Measurements from ENCODE around the gene PRKCZ. TPM values are rescaled to one million over a fixed set of nuclear protein-coding genes. Genes with fewer than 3 reads are reported as not detected.

Gene PRKCZ
- total RNA-seq, 1 donor from 2014 or later = 37.6 TPM

DNA sequence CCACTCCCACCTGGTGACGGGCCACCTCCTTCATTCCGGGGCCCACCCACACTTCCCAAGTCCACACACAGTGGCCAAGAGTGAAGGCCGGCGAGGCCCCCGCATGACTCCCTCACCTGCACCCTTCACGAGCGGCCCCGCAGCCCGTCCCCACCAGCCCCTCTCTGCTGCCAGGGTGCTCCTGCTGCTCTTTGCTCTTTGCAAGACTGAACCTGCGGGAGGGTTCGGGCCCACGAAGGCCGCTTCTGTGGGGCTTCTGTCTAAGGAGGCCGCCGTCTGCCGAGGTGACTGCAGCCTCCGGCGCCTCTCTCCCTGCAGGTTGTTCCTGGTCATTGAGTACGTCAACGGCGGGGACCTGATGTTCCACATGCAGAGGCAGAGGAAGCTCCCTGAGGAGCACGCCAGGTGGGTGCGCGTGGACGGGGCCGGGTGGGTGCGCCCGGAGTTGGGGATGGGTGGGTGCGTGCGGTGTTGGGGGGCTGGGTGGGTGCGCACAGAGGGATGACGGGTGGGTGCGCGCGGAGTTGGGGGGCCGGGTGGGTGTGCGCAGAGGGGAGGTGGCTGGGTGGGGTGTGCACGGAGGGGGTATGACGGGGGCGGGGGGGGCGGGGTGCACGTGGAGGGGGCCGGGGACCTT lies 119.1 kb downstream of the PRKCZ start:
- no peak for DNase-seq (ENCODE audit: low read depth)
- no peak overlapping the region for H3K4me3 ChIP-seq (ENCODE audit: low read depth, low read length)
- TF ChIP-seq, protein P1, sequence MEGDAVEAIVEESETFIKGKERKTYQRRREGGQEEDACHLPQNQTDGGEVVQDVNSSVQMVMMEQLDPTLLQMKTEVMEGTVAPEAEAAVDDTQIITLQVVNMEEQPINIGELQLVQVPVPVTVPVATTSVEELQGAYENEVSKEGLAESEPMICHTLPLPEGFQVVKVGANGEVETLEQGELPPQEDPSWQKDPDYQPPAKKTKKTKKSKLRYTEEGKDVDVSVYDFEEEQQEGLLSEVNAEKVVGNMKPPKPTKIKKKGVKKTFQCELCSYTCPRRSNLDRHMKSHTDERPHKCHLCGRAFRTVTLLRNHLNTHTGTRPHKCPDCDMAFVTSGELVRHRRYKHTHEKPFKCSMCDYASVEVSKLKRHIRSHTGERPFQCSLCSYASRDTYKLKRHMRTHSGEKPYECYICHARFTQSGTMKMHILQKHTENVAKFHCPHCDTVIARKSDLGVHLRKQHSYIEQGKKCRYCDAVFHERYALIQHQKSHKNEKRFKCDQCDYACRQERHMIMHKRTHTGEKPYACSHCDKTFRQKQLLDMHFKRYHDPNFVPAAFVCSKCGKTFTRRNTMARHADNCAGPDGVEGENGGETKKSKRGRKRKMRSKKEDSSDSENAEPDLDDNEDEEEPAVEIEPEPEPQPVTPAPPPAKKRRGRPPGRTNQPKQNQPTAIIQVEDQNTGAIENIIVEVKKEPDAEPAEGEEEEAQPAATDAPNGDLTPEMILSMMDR (IDR thresholded peaks at IDR 0.05; ENCODE audit: insufficient read depth, low read length, poor library complexity, severe bottlenecking) = no peak
- H3K36me3 ChIP-seq (ENCODE audit: control insufficient read depth, insufficient read depth, low read length) = no peaks in the 10 kb centered on the region
- no peaks in the 10 kb centered on the region for H3K27me3 ChIP-seq (ENCODE audit: control insufficient read depth, insufficient read depth, low read length)

DNA sequence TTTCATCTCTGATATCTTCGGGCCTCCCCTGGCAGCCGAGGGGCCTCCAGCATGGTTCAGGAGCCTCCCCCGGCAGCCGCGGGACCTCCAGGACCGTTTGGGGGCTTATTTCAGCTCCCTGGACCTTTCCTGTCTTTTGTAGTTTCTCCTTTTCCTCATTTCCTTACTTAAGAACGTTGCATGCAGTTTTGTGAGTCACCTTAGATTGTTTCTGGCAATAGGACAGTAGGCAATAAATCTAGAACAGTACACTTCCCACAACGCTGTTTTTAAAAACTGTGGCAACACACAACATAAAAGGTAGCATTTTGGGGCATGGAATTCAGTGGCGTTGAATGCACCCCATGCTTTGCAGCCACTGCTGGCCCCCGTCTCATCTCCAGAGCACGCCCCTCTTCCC lies 120.0 kb downstream of the PRKCZ start:
- Histone ChIP-seq H3K4me3 (ENCODE audit: low read depth, low read length) (no peak overlapping the region), H3K27me3 (ENCODE audit: control insufficient read depth, insufficient read depth, low read length) (no peaks in the 10 kb centered on the region), H3K36me3 (ENCODE audit: control insufficient read depth, insufficient read depth, low read length) (no peaks in the 10 kb centered on the region)
- TF ChIP-seq, protein P1 (IDR thresholded peaks at IDR 0.05; ENCODE audit: insufficient read depth, low read length, poor library complexity, severe bottlenecking) = no peak
- no peak for DNase-seq (ENCODE audit: low read depth)

DNA sequence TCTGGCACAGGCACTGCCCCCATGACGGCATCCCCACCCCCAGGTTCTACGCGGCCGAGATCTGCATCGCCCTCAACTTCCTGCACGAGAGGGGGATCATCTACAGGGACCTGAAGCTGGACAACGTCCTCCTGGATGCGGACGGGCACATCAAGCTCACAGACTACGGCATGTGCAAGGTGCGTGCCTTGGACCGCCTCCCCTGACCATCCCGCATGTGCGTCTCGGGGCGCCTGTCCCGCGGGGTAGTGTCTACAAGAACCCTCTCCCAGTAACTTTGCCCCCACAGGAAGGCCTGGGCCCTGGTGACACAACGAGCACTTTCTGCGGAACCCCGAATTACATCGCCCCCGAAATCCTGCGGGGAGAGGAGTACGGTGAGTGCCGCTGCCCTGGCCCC lies 121.8 kb downstream of the PRKCZ start:
- TF ChIP-seq, protein P1 (IDR thresholded peaks at IDR 0.05; ENCODE audit: insufficient read depth, low read length, poor library complexity, severe bottlenecking) = no peak
- Histone ChIP-seq H3K27me3 (ENCODE audit: control insufficient read depth, insufficient read depth, low read length) (no peaks in the 10 kb centered on the region), H3K4me3 (ENCODE audit: low read depth, low read length) (no peak overlapping the region), H3K36me3 (ENCODE audit: control insufficient read depth, insufficient read depth, low read length) (peaks cover 2% of the 10 kb centered on the region)
- DNase-seq (ENCODE audit: low read depth) = no peak

DNA sequence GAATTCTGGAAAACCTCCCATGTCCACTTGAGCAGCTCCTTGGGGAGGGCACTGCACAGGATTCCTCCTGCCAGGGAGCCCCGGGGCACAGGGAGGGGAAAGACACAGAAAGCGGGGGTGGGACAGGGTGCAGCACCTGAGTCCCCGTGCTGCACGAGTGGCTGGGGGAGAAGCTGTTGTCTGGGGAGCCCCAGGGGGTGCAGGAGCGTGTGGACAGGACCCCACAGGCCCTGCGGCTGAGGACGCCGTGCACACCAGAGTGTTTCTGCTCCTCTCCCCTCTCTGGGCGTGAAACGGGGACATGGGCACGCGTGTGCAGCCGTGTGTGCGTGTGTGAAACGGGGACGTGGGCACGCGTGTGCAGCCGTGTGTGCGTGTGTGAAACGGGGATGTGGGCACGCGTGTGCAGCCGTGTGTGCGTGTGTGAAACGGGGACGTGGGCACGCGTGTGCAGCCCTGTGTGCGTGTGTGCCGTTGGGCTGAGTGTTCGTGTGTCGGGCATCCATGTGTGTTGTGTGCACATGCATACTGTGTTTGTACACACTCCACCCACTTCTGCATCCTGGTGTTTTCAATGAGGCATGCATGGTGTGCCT lies 122.4 kb downstream of the PRKCZ start:
- H3K4me3 ChIP-seq (ENCODE audit: low read depth, low read length) = no peak overlapping the region
- no peak for DNase-seq (ENCODE audit: low read depth)
- H3K36me3 ChIP-seq (ENCODE audit: control insufficient read depth, insufficient read depth, low read length) = peaks cover 2% of the 10 kb centered on the region
- TF ChIP-seq, protein P1 (IDR thresholded peaks at IDR 0.05; ENCODE audit: insufficient read depth, low read length, poor library complexity, severe bottlenecking) = no peak
- H3K27me3 ChIP-seq (ENCODE audit: control insufficient read depth, insufficient read depth, low read length) = no peaks in the 10 kb centered on the region

DNA sequence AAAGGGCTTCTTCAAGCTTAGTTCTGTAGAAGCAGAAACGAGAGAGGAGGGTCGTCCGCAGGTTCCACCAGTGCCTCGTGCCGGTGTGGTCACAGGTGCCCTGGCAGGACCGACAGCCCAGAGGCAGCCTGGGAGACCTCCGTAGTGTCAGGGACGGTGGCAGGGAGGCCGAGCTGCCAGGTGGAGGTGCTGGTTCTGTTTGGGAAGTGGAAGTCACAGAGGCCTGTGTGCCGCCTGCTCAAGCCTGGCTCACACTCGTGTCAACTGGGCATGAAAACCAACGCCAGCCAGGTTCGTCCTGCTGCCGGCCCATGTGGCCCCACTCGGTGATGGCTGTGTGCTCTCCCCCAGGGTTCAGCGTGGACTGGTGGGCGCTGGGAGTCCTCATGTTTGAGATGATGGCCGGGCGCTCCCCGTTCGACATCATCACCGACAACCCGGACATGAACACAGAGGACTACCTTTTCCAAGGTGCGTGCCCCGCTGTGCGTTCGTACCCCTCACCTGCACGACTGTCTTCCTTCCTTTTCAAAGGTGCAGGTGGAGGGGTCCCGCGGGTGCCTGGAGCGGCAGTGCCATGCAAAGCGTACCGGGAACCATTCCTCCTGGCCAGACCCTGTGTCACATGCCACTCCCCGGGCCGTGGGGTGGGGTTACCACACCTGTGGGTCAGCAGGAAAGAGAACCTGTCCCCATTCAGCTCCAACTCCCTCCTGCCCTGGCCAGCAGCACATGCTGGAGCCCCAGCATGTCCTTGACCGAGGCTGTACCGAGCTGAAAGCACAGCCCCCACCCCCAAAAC lies 123.5 kb downstream of the PRKCZ start:
- Histone ChIP-seq H3K4me3 (ENCODE audit: low read depth, low read length) (no peak overlapping the region), H3K36me3 (ENCODE audit: control insufficient read depth, insufficient read depth, low read length) (peaks cover 2% of the 10 kb centered on the region), H3K27me3 (ENCODE audit: control insufficient read depth, insufficient read depth, low read length) (no peaks in the 10 kb centered on the region)
- TF ChIP-seq, protein P1 (IDR thresholded peaks at IDR 0.05; ENCODE audit: insufficient read depth, low read length, poor library complexity, severe bottlenecking) = no peak
- DNase-seq (ENCODE audit: low read depth) = no peak
